Stimulated activated CD8-positive, alpha-beta memory T cell treated with anti-CD3 and anti-CD28 coated beads, Interleukin-4, amount 100 ng/mL, for 48 hours (primary cell): ENCODE measurements around the gene SLC41A3.

Experiments
- DNase-seq: peaks from one replicate; pipeline ENCODE4 v3.0.0-alpha.2; 2020

SLC41A3 gene

DNA sequence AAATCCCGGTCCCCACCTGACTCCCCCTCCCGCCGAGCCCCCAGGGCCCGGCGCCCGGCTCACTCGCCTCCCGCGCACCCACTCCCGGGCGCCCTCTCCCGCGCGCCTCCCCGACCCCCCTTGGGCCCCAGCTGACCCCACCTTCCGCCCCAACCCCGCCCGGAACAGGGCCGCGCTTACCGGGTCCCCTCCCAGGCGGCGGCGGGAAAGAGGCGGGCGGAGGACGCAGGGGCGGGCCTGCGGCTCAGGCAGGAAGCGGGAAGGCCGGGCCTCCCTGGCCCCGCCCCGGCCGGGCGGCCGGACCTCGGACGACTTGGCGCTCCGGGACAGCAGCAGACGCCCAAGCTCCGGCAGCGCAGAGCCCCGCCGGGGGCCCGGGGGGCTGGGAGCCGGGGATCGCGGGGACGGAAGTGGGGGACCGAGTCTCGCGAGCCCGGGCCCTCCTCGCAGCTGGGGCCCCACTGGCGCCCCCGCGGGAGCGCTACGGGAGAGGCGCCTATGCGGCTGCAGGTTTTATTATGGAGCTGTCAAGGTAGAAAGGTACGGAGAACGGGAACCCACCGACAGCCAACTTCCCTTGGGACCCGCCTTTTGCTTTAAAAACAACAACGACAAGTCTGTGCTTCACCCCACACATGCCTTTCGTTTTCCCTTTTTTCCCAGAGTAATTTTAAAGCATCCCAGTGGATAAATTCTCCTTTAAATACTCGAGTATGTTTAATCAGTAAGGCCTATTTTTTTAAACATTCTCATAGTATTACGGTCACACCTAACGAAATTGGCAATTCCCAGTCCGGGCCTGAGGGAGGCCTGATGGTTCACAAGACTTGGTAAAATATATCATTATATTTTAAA lies at the start of gene SLC41A3:
TSS of gene SLC41A3 (minus strand) at position 212 of the 855 bp plus-strand sequence. CDS start 15,905 bp downstream, outside the sequence.
- peak; percentile 92 for DNase-seq

DNA sequence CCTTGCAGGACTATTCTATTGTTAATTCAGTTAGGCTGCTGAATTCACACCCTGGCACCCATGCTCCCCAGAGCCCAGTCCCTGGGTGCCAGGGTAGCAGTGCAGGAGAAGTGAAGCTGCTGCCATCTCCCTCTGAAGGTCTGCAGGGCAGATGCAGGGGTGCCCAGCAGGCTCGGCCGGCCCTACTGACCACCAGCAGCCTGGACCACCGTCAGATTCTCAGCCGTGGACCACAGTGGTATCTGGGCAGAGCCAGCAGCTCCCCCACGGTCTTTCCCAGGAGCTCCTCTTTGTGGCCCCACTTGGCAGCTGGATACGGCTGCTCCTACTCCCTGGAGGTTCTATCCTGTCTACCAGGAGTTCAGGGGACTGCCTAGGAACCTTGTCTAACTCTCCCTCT lies 49.7 kb upstream of the SLC41A3 start:
- peak; percentile 14 for DNase-seq

DNA sequence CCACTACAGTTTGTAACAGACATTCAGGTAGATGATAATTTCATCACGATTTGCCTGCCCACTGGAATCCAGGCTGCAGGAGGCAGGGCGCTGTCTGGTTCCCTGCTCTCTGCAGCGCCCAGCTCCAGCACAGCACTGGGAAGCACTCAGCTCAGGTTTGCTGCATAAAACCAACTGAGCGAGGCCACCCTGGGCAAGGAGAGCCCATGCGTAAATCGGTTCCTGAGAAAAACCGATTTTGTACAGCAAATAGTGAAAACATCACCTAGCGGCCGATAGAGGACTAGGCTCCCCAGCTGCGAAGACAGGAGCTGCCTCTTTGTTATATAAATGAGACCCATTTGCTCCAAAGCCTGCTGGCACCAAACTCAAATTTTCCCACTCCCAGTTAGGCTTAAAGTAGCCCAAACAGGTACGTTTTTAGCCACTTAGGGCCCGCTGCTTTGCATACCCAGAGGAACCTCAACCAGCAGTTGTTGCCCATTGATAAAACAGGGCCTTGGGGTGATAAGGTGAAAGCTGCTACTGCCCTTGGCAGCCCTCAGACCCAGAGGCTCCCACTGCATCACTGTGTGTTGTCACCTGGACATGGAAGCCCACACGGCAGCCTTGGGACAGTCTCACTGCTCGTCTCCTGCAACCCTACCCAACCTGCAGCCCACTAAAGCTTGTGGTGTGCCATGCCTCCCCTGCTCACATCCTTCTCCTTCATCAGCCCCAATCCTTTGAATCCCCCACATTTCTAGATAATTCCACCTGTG lies 49.0 kb upstream of the SLC41A3 start:
- DNase-seq, result peak; percentile 14

DNA sequence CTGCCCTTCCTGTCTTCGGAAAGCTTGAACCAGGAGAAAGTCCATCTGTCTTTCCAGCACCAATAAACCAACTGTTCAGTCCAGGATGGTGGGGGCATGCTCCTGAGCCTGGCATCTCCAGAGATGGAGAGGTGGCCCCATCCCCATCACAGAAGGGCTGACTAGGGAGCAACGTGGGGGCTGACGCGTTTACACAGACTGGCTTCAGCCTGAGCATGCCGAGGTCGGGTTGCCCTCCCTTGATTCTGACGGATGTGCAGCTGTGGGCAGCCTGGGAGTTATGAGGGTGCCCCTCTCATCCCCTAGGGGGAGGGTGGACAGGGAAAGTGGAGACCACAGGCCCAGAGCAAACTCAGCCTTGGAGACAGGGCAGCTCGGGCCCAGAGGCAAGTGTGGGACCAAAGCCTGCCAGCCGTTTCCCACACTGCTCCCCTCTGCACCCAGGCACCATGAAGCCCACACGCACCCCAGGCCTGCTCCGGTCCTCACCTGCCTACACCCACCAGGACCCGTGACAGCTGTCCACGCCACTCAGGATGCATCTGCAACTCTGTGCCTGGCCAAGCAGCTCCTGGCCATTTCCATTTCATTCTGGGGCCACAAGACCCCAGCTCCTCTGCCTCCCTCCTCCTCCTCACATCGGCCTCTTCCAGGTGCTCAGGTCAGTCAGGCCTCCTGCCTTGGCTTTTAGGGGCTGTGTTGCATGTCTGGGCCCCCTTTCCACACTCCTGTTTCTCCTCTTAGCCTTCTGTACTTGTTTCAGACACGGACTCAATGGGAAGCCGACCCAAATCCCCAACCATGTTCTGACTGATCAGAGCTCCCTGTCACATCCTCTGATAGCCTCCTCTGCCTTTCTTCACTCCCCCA lies 48.2 kb upstream of the SLC41A3 start:
- peak; percentile 8 for DNase-seq

DNA sequence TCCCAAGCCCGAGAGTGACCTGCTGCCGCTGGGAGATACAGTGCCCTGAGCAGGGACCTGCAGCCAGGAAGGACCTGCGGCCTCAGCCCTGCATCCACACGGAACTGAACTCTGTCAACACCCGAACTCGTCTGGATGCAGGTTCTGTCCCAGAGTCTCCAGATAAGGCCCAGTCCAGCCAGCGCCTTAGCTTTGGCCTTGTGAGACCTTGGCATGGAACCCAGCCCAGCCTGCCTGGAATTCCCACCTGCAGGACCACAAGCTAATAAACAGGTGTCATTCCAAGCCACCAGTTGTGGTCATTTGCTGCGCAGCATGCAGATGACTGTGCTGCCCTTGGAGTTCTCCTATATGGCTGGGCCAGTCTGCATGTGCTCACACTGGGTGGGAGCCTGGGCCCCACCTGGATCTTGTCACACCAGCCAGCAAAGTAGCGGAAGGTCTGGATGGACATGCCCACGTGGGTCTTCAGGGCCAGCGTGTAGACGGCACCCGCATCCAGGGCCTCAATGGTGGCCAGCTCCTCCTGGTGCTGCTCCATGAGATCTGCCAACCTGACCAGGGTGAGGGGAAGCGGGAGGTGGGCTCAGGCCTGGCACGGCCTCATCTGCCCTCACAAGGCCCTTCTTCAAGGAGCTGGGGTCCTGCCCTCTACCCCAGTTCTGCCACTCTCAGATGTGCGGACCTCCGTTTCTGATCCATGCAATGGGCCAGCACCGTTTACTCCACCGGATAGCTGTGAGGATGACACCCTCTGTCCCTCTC lies 47.2 kb upstream of the SLC41A3 start:
- no peak for DNase-seq

DNA sequence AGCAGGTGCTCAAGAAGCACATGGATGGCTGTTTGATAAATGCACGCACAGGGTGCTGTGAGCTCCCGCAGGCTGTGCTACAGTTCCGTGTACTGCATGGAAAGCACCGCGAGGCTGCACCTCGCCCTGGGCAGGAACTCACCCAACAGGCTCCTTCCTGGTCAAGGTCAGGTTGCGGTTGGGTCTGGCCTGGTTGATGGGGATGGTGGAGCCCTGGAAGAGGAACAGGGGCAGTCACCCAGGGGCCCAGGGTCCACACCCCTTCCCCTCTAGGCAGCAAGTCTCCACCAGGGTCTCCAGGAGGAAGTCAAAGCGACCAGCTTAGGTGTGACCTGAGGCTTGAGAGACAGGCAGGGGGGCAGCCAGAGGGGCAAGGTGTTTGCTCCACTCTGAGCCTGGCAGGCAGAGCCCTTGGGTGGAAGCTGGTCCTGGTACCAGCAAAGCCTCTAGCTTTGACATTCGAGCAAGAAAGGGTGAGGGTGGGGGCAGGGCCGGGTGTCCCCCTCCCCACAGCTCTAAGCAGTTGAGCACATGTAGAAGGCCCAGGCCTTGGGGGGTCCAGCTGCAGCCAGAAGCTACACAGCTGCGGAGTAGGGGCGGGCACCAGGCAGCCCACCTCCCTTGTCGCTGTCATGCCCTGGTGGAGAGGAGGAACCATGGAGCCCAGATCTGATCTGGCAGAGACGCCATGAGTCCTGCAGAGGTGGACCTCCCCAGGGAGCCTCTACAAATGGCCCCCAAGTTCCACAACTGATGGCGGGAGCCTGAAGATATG lies 46.3 kb upstream of the SLC41A3 start:
- DNase-seq, result no peak

DNA sequence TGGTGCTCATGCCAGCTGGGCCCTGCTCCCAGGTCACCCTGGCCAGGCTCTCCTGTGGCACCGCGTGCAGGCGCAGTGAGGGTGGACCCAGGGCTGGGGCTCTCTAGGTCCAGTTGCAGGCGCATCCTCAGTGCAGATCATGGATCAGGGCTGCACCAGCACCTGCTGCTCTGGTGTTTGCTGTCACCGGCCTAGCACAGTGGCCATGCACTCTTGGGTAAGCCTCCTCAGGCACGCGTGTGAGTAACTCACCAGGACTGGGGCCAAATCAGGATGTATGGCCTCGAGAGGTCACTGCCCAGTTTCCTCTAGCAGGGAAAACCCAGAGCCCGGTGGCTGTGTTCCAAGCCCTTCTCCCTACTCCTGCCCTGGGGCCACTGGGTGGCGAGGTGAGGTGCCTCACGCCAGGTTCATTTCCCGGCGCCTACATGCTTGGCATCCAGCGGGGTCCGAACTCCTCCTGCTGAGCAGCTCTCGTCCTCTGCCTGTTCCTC lies 45.5 kb upstream of the SLC41A3 start:
- no peak for DNase-seq

DNA sequence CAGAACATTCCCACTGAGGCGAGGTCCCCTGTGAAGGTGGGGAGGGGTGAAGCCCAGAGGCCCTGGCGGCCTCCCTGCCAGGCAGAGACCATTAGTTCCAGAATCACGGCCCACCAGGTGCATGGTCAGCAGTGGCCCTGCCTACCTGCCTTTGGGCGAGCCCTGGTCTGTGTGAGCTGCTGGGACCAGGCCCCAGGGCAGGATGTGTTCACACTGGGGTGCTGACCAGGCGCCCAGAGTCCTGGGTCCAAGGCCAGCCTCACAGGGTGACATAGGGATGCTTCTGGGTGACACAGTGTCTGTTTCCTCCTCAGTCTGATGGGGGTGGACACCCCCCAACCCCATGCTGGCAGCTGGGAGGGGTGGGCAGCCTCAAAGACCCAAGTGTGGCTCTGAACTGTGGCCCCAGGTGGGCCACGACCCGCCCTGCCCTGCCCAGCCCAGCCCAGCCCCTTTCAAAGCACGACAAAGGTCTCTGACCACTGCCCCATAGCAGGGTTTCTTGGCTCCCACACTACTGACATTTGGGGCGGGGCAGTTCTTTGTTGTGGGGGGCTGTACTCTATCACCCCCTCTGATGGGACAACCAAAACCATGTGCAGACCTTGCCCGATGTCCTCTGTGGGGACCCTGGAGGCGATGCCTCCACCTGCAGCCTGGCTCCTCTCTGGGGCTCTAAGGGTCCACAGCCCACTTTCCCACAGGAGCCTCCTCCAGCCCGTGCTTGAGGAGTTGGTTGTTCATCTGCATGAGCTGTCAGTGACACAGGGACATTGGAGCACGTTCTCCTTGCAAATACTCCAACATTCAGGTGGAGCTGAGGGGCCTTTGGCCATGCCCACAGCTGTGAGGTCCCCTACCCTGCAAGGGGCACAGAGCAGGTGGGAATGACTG lies 44.8 kb upstream of the SLC41A3 start:
- no peak for DNase-seq

DNA sequence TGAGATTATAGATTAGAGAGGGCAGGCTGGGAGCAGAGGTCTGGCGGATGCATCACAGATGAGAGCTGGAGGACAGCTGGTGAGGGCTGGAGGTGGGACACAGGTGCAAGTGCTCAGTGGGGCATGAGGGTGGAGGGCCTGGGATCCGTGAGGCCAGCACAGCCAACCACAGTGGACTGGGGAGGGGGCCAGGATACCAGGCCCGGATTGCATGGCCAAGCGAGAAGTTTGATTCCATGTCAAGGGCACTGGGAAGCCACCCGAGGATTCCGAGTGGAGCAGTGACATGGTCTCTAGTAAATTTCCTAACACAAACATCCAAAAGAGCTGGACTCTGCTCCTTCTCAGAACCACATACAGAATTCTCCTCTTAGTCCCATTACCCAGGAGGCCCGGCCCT lies 44.0 kb upstream of the SLC41A3 start:
- no peak for DNase-seq

DNA sequence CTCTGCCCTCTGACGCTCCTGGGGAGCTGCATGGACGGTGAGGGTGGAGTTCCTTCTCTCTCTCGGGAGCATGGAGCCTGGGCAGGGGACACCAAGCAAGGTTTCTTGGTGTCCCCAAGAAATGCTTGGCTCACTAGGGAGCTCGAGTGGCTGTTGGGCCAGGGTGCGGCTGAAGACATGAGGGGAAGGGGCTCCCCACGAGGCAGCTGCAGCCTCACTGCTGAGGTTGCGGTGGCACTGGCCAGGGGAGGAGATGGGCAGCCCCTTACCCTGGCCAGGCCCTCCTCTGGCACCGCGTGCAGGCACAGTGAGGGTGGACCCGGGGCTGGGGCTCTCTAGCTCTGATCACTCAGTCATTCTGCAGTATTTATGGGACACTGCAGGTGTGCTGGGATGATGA lies 43.5 kb upstream of the SLC41A3 start:
- DNase-seq, result no peak

DNA sequence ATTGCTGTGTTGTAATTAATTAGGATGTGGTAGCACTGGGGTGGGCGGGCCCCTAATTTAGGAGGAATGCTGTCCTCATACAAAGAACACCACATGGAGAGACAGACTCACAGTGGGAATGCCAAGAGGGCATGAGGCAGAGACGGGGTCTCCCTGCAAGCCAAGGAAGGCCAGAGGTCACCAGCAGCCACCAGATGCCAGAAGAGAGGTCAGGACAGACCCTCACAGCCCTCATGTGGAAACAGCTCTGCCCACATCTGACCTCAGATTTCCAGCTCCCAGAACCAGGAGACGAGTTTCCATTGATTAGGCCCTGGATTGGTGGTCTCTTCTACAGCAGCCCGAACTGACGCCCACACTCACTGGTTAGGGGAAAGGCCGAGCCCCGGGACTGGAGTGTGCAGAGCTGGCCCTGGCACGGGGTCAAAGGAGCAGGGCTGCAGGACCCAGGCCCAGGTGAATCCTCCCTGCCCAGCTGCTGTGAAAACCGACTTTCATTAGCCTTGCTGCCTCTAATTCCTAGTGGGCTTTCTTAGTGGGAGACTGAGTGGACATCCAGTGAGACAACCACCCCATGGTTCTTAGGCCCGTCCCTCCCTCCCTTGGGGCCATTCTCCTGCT lies 43.0 kb upstream of the SLC41A3 start:
- peak; percentile 13 for DNase-seq

DNA sequence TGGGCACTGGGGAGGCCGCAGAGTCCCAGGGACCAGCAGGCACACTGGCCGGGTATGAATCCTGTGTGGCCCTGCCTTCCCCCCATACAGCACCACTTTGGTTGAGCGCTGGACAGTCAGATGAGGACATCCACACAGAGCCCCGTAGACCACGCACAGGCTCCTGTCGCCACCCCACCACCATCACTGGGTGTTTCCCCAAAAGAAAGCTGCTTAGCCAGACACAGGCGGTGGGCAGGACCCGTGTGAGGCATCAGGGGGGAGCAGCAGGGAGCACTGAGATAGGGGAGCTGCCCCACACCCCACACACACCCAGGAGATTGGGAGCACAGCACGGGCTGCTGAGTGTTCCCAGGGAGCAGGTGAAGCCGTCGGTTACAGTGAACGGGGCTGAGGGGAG lies 42.4 kb upstream of the SLC41A3 start:
- peak; percentile 10 for DNase-seq

DNA sequence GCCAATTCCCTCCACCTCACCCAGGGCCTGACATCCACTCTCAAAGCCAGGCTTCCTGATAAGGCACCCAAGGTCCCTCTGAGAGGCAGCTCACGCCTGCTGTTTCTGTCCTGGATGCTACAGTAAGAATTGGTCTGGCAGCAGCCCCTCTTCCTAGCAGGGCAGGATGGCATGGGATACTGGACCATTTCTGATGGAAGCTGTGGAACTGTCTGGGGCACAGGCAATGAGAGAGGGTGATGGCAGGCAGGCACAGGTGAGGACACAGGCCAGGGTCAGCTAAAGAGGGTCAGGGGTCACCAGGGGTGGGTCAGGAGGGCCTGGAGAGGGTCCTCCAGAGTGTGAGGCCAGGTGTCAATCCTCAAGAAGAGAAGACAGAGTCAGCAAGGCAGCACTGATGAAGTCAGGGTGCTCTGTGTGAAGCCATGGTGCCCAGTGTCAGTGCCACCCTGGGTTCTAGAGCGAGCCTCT lies 41.9 kb upstream of the SLC41A3 start:
- DNase-seq, result peak; percentile 13

DNA sequence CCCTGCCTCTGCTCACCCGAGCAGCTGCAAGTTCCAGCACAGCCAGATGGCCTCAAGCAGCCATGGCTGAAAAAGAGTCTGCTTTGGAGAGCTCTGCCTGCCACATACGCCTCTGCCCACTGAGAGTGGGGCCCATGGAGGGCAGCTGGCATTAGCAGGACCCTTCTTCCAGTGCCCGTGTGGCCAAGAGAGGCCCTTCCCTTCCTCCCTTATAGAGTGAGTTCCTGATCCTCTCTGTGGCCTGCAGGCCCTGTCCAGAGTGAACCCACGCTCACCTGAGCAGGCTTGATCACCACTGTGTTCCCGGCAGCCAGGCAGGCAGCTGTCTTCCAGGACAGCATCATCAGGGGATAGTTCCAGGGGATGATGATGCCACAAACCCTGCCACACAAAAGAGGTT lies 41.4 kb upstream of the SLC41A3 start:
- no peak for DNase-seq

DNA sequence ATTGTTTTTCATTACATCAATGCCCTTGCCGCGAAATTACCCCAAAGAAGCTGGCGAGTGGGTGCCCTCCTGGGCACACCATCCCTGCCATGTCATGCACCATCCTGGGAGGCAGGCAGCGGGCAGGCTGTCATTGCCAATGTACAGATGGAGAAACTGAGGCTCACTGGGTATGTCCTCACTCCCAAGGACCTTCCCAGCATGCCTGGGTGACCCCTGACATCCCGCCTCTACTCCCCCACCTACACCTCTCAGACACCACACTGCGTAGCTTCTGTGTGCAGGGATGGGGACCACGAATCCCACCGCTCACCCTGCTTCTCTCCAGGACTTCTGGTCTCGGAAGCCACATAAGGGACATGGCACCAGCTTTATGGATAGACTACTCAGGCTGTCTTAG lies 41.0 kb upstream of the SLC41A3 start:
- DNase-seq, result peak; percentile 3

DNA sequence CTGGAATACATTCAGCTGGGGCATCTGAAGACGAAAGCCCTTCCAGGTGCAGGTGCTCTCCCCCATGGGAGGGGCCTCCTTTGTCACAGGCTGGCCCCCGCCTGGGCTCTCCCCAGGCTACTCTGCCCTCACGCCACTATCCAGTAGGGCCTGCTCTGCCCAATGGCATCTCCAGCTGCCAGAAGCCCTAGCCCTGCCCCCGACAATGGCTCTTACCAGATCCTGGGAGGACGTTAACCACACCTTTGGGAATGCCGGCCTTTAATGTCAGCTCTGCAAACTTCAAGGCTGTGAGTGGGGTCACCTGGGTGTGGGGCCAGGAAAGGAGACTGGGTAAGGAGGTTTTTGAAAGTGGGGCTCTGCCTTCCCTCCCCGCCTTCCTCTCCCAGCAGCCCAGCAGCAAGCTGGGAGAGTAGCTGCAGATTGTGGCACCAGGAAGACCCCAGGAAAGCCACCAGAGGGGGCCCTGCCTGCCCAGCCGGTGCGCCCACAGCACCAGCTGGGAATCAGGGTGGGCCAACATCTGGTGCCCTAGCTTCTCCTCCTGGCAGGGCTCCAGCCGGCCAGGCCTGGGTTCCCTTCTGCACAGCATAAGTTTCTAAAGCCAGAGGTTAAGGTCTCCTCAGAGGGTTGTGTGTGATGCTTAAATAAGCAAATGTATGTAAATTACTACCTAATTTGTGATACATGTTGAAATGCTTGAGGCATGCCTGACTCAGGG lies 40.4 kb upstream of the SLC41A3 start:
- DNase-seq, result peak; percentile 16

DNA sequence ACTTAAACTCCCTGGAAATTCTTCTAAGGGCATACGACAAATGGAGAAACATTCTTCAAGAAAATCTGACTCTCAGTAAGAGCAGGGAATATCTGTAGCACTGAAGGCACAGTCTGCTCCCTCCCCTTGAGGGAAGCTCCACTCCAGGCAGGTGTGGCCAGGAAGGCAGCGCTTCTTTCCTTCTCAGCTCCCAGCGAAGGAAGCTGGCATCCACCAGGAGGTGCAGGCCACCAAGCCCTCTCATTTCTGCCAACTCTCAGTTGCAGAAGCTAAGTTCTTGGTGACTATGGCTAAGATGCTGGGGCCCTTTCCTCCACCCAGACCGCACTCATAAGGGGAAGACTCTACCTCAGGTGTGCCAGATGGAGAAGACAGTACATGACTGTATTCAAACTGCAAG lies 37.7 kb upstream of the SLC41A3 start:
- peak; percentile 1 for DNase-seq

DNA sequence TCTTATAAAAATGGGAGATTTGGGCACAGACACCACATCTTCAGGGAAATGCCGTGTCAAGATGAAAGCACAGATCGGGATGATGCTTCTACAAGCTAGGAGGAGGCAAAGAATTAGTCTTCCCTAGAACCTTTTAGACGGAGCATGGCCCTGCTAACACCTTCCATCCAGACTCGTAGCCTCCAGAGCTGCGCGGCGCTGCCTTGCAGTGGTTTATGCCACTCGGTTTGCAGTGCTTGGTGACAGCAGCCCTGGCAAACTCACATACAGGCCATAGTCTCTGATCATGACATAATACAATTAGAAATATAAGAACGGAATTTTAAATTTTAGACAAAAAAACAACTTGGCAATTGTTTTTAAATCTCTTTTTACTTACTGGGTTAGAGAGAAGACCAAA lies 37.1 kb upstream of the SLC41A3 start:
- DNase-seq, result no peak

DNA sequence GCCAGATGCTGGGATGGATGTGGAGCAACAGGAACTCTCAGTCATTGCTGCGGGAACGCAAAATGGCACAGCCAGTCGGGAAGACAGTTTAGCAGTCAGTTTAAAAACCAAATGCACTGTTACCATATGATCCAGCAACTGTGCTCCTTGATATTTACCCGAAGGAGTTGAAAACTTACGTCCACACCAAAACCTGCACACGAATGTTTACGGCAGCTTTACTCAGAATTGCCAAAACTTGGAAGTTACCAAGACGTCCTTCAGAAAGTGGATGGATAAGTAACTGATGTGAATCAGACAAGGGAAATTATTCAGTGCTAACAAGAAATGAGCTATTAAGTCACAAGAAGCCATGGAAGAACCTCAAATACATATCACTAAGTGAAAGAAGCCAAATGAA lies 36.1 kb upstream of the SLC41A3 start:
- peak; percentile 6 for DNase-seq
